DND-41 (cell line): ENCODE measurements around the gene LGALS7B.

ENCODE experiments used
- EZH2 ChIP-seq: IDR thresholded peaks from 3 replicates; pipeline ENCODE4 v1.6.1; 2012; ENCODE audit warnings: borderline replicate concordance, low read depth, mild to moderate bottlenecking, moderate library complexity, low read length, inconsistent platforms; ENCODE audit not compliant: severe bottlenecking
- TF ChIP-seq, protein P1 (sequence below): IDR thresholded peaks from 2 replicates; pipeline ENCODE4 v1.5.1; 2012; ENCODE audit warnings: borderline replicate concordance, low read length, moderate library complexity, mild to moderate bottlenecking; ENCODE audit not compliant: poor library complexity, severe bottlenecking; ENCODE audit errors: extremely low read depth

DNA sequence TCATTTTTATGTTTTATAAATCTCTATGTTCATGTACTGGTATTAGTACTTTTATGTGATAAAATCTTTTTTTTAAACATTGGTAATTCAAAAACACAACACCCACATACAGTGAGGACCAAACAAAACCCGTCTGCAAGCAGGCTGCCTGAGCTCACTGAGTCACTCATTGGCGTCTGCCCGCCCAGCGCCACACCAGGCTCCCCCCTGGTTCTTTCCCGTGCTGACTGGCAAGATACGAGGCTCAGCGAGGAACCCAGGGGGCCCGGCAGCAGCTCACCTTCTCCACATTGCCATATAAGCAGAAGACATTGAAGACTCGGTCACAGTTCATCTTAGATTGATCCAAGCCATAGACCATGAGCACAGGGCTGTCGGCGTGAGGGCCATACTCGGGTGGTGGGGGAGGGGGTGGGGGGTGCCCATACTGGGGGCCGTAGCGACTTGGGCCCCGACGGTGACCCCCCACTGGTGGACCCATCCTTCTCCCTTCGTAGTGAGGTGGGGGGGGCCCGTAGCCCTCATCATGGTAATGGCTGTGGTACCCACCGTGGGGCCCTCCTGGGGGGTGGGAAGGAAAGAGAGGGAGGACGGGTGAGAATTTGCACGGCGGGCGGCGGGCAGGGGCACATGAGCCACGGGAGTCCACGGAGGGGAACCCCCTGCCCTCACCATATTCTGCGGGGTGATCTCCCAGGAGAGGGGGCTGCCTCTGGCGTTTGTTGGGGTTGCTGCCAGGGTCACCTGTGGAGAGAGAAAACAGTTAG is 51.0 kb downstream of the LGALS7B start:
- TF ChIP-seq, protein P1, sequence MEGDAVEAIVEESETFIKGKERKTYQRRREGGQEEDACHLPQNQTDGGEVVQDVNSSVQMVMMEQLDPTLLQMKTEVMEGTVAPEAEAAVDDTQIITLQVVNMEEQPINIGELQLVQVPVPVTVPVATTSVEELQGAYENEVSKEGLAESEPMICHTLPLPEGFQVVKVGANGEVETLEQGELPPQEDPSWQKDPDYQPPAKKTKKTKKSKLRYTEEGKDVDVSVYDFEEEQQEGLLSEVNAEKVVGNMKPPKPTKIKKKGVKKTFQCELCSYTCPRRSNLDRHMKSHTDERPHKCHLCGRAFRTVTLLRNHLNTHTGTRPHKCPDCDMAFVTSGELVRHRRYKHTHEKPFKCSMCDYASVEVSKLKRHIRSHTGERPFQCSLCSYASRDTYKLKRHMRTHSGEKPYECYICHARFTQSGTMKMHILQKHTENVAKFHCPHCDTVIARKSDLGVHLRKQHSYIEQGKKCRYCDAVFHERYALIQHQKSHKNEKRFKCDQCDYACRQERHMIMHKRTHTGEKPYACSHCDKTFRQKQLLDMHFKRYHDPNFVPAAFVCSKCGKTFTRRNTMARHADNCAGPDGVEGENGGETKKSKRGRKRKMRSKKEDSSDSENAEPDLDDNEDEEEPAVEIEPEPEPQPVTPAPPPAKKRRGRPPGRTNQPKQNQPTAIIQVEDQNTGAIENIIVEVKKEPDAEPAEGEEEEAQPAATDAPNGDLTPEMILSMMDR: no peak
- no peak for TF ChIP-seq EZH2
